Immature natural killer cell (primary cell): ENCODE results near the gene PRKG1. TPM values are rescaled to one million over a fixed set of nuclear protein-coding genes. Genes with fewer than 3 reads are reported as not detected.

Experiments used
- DNase-seq, 3 donors: peaks; one replicate each; pipeline ENCODE4 v3.0.0; 2022; ENCODE audit warnings: mixed read lengths in 1 of 3
- H3K27ac Mint-ChIP-seq, 6 donors: one replicate each; pipeline ENCODE4 v1.8.0; 2020; ENCODE audit warnings: mixed read lengths in 6 of 6, mild to moderate bottlenecking in 5 of 6, inconsistent platforms in 4 of 6, moderate library complexity in 3 of 6
- H3K27me3 Mint-ChIP-seq, 3 donors: one replicate each; pipeline ENCODE4 v1.8.0; 2020 to 2021; ENCODE audit warnings: low read depth in 3 of 3, mild to moderate bottlenecking in 3 of 3, mixed read lengths in 3 of 3, moderate library complexity in 3 of 3, inconsistent platforms in 1 of 3
- H3K36me3 Mint-ChIP-seq, 3 donors: one replicate each; pipeline ENCODE4 v1.8.0; 2020; ENCODE audit warnings: mixed read lengths in 3 of 3, inconsistent platforms in 2 of 3, mild to moderate bottlenecking in 2 of 3
- H3K4me1 Mint-ChIP-seq, 2 donors: one replicate each; pipeline ENCODE4 v1.8.0; 2020; ENCODE audit warnings: inconsistent platforms in 2 of 2, mild to moderate bottlenecking in 2 of 2, mixed read lengths in 2 of 2, moderate library complexity in 1 of 2
- H3K4me3 Mint-ChIP-seq, 5 donors: one replicate each; pipeline ENCODE4 v1.8.0; 2020; ENCODE audit warnings: mild to moderate bottlenecking in 5 of 5, mixed read lengths in 5 of 5, inconsistent platforms in 3 of 5, moderate library complexity in 3 of 5
- H3K9me3 Mint-ChIP-seq, 6 donors: one replicate each; pipeline ENCODE4 v1.8.0; 2020; ENCODE audit warnings: mild to moderate bottlenecking in 6 of 6, mixed read lengths in 6 of 6, inconsistent platforms in 4 of 6, moderate library complexity in 3 of 6
- polyA plus RNA-seq, 3 donors: library from polyadenylated mRNA; unstranded; fragments of 300-500 nt; fragmentation: Illumina TruSeq; gene quantifications; one replicate each; pipeline ENCODE4 v1.2.3, GENCODE V29; 2021

The PRKG1 gene
- polyA plus RNA-seq, 3 donors from 2014 or later: 0.46 TPM; not detected in 2

GRCh38 chr10:52332815-52333214, 1258.5 kb downstream of the PRKG1 start:
- no peak overlapping the region for H3K4me3 Mint-ChIP-seq
- peaks cover 0 to 3% (median 2%) of the 10 kb centered on the region in 3 donors for H3K27me3 Mint-ChIP-seq
- H3K36me3 Mint-ChIP-seq: no peaks in the 10 kb centered on the region
- H3K4me1 Mint-ChIP-seq: no peaks in the 10 kb centered on the region
- DNase-seq: no peak
- peaks cover 0 to 2% (median 0%) of the 10 kb centered on the region in 6 donors for H3K9me3 Mint-ChIP-seq
- H3K27ac Mint-ChIP-seq: no peak overlapping the region

- DNase-seq: no peak
- Mint-ChIP-seq H3K36me3 (no peaks in the 10 kb centered on the region), H3K27ac (no peak overlapping the region), H3K4me1 (no peaks in the 10 kb centered on the region), H3K27me3 (peaks cover 0 to 3% (median 2%) of the 10 kb centered on the region in 3 donors), H3K9me3 (peaks cover 0 to 5% (median 0%) of the 10 kb centered on the region in 6 donors), H3K4me3 (no peak overlapping the region)
Measured at GRCh38 chr10:52334595-52334994, 1260.3 kb downstream of the PRKG1 start.

GRCh38 chr10:52335665-52336064, 1261.4 kb downstream of the PRKG1 start:
- Mint-ChIP-seq H3K4me3 (no peak overlapping the region), H3K4me1 (no peaks in the 10 kb centered on the region), H3K27me3 (peaks cover 0 to 3% (median 2%) of the 10 kb centered on the region in 3 donors), H3K27ac (no peak overlapping the region), H3K9me3 (peaks cover 0 to 5% (median 0%) of the 10 kb centered on the region in 6 donors), H3K36me3 (no peaks in the 10 kb centered on the region)
- DNase-seq: no peak

- Mint-ChIP-seq H3K4me1 (no peaks in the 10 kb centered on the region), H3K27ac (no peak overlapping the region), H3K4me3 (no peak overlapping the region), H3K9me3 (peaks cover 0 to 3% (median 0%) of the 10 kb centered on the region in 6 donors), H3K36me3 (no peaks in the 10 kb centered on the region), H3K27me3 (peaks cover 0 to 3% (median 2%) of the 10 kb centered on the region in 3 donors)
- no peak for DNase-seq
Measured at GRCh38 chr10:52337225-52337624, 1262.9 kb downstream of the PRKG1 start.

GRCh38 chr10:52343439-52343838, 1269.2 kb downstream of the PRKG1 start:
- Mint-ChIP-seq H3K9me3 (peaks cover 0 to 2% (median 0%) of the 10 kb centered on the region in 6 donors), H3K4me1 (no peaks in the 10 kb centered on the region), H3K36me3 (no peaks in the 10 kb centered on the region), H3K27me3 (no peaks in the 10 kb centered on the region), H3K27ac (no peak overlapping the region), H3K4me3 (no peak overlapping the region)
- DNase-seq: no peak

GRCh38 chr10:52346394-52347326, 1272.4 kb downstream of the PRKG1 start:
- Mint-ChIP-seq H3K27me3 (no peaks in the 10 kb centered on the region), H3K9me3 (peaks cover 0 to 4% (median 0%) of the 10 kb centered on the region in 6 donors), H3K36me3 (no peaks in the 10 kb centered on the region), H3K4me3 (no peak overlapping the region), H3K4me1 (no peaks in the 10 kb centered on the region), H3K27ac (no peak overlapping the region)
- no peak for DNase-seq

- Mint-ChIP-seq H3K27me3 (no peaks in the 10 kb centered on the region), H3K36me3 (no peaks in the 10 kb centered on the region), H3K4me1 (no peaks in the 10 kb centered on the region), H3K4me3 (no peak overlapping the region), H3K27ac (no peak overlapping the region), H3K9me3 (peaks cover 0 to 4% (median 0%) of the 10 kb centered on the region in 6 donors)
- no peak for DNase-seq
Measured at GRCh38 chr10:52347327-52347667, 1273.0 kb downstream of the PRKG1 start.

Other genes starting within 250 kb of the PRKG1 start
- not detected for gene A1CF, start 188.9 kb upstream of the PRKG1 start, polyA plus RNA-seq